Stimulated activated CD8-positive, alpha-beta memory T cell treated with anti-CD3 and anti-CD28 coated beads, Interleukin-12 subunit alpha, Interleukin-12 subunit beta, amount 100 ng/mL, for 1 hour (primary cell): ENCODE data around the gene HDAC10.
A peak's percentile ranks its signal among the peaks of the same experiment; 100 is the strongest.
"Not testable (repeated sequence)": the region's sequence is repeated elsewhere in the genome, so short reads cannot be mapped to it uniquely, and the experiment has no call there.

Experiments
- DNase-seq: peaks from one replicate; pipeline ENCODE4 v3.0.0-alpha.2; 2020; ENCODE audit warnings: low read depth

HDAC10 gene

DNA sequence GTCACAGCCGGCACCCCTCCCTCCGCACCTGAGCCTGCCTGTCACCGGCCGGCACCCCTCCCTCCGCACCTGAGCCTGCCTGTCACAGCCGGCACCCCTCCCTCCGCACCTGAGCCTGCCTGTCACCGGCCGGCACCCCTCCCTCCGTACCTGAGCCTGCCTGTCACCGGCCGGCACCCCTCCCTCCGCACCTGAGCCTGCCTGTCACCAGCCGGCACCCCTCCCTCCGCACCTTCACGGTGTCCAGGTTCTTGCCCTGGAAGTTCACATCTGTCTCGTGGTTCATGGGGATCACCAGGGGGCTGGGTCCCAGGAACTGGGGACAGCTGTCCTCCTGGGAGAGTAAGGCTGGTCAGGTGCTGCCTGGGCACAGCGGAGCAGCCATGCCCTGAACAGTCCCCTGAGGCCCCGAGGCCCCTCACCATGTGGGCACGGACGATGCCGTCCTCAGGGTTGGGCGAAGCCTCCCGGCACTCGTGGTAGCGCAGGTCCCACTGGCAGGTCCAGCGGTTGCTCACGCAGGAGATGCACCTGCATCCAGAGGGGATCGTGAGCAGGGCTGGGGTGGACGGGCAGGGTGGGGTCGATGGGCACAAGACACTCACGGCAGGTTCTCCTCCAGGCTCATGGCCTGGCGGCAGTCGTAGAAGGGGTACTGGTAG lies 34.6 kb upstream of the HDAC10 start:
- no peak for DNase-seq

DNA sequence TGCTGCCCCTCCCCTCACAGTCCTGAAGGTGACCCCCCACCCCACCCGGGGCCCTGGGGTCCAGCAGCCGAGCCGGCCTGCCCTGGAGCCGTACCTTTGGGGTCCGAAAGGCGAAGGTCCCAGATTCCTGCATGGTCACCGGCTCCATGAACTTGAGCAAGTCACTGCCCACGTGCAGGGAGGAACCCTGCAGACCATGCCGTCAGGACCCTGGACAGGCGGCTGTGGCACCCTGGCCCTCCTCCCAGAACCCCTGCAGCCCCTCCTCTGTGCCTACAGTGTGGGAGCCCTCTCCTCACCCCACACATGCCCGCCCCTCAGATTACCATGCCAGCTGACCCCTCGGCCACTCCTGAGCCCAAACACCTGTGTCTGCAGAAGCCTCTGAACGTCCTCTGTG lies 33.4 kb upstream of the HDAC10 start:
- DNase-seq, result no peak

DNA sequence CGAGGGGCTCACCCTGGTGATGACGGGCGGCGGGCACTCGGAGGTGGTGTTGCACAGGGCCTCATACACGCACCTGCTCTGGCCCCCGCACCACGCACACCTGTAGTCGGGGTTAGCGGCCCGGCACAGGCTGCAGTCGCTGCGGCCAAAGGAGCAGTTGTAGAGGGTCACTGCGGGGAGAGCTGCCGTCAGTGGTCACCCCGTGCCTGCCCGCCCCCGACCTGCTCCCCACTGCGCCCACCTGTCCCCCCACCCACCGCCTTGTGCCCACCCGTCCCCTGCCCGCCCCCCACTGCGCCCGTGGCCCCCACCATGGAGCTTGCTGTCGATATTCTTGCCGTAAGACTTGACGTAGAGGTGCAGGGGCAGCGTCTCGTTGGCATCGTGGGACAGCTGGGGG lies 32.8 kb upstream of the HDAC10 start:
- no peak for DNase-seq

DNA sequence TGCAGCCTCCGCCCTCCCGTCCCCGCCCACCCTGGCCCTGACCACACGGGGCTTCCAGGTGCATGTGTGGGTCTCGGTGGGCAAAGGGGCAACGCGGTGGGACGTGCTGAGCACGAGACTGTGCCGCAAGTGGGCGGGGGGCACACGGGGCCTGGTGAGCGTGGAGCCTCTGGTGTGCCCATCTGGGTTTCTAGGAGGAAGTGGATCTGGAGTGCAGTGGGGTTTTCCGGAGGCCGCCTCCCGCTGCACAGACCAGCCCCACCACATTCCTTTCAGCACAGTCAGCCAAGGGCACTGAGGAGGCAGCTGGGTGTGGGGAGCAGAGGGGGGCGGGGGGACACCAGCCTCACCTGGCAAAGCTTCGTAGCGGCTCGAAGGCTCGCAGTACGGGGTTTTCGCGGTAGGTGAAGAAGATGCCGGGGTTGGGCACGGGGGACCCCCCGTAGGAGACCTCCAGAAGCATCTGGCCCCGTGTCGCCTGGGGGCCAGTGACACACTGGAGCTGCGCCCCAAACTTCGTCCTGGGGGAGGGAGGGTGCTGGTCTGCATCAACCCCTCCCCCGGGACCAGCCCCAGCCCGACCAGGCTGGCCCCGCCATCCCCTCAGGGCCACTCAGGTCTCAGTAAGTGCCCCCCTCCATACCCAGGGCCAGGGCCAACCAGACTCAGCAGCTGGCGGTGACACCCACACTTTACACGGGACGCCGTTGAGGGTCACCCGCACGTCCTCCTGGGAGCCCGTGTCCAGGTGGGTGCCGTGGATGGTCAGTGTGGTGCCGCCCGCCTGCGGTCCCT lies 31.5 kb upstream of the HDAC10 start:
- no peak for DNase-seq

DNA sequence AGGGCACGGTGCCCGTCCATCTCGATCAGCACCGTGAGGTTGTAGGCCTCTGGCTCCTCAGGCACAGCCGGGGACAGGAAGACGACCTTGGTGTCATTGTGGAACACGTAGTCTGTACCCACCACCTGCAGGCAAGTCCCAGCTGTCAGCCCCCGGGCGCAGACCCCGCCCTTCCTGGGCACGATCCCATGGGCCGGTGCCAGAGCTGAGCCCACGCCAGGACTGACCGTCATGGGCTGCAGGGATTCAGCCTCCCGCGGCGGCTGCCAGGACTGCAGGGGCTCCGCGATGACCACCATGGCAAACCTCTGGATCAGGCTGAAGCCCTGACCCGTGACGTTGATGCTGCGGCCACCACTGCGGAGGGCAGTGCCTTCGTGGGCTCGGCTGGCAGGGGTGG lies 30.9 kb upstream of the HDAC10 start:
- no peak for DNase-seq

DNA sequence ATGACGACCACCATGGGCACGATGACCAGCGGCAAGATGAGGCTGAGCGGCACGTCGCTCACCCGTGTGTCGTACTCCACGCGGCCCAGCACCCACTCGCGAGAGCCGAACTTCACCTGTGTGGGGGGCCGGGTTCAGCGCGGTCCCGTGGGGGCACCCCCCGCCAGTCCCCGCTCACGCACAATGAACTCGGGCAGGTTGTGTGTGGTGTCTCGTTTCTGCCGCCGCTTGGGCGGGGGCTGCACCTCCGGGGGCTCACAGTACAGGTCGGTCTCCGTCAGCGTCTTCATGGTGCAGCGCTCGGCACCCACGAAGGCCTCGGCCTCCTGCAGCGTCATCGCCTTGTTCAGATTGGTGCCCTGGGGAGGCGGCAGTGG lies 30.3 kb upstream of the HDAC10 start:
- DNase-seq, result no peak

DNA sequence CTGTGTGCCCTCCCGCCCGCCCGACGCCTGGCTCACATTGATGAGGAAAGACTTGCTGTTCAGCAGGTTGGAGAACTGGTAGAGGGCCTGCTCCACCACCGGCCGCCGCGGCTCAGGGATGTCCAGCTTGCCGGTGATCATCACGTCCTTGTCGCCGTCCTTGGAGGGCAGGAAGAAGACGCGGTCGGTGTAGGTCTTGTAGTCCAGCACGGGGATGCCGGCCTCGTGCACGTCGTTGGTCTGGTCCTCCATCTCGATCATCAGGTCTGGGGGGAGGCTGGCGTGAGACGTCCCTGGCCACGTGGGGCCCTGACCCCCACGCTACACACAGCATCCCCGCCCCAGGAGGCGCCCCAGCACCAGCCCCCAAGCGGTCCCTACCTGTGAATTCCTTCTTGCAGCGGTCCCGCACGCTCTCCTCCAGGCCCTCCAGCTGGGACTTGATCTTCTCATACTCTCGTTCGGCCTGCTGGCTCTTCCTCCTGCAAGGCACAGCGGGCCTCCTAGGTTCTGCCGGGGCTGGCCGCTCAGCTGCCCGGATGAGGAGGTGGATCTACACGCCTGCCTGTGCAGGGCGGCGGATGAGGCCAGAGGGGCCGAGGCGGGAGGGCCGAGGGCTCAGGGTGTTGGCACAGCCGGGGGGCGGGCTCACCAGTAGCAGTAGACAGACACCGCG lies 29.8 kb upstream of the HDAC10 start:
- no peak for DNase-seq

DNA sequence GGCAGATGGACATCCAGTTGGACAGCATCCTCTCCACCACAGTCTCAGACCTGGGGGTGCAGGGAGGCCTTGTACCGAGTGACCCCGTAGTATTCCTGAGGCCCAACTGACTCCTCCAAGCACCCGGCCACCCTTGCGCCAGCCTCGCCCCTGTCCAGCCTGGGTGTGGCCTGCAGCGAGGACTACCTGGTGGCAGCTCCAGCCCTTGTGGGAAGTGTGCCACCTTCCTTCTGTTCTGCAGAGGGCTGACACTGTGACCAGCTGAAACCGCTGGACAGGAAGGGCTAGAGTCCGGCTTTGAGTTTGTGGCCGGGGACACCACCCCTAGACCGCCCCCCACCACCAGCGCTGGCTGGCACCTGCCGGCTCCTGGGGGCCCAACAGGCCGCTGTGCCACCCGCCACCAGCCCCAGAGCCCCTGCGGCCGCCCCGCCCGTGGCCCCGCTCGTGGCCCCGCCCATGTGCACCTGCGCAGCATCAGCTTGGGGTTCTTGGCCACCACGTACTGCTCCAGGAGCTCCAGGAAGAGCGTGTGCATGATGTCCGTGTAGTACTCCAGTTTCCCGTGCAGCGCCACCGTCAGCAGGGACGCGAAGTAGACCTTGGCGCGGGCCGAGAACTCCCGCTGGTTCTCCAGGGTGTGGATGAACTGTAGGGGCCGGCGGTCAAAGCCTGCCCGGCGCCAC lies 29.1 kb upstream of the HDAC10 start:
- DNase-seq, result no peak

DNA sequence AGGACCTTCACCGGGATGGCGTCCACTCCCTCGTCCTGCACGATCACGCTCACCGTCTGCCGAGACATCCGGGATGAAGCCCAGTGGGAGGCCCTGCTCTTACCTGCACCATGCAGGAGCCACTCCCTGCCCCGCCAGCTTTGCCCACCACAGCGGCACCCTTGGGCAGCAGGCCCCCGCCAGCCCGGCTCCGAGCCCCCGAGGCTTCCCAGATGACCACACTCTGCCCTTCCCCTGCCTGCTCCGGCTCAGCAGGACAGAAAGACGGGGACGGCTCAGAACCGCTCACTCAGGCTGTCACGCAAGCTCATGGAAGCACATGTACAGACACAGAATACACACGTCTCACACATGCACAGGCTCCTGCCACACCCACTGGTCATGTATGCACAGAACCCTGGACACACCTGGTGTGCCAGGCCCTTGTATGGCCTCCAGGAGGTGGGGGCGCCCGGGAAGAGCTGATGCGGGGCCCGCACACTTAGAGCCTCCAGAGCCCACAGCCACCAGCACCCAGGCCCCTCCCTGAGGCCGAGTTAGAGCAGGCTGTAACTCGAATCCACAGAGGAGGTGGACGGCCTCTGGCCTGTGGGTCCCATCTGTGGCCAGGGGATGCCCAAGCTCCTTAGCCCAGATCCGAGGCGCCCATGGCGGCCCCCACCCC lies 28.0 kb upstream of the HDAC10 start:
- DNase-seq, result no peak

DNA sequence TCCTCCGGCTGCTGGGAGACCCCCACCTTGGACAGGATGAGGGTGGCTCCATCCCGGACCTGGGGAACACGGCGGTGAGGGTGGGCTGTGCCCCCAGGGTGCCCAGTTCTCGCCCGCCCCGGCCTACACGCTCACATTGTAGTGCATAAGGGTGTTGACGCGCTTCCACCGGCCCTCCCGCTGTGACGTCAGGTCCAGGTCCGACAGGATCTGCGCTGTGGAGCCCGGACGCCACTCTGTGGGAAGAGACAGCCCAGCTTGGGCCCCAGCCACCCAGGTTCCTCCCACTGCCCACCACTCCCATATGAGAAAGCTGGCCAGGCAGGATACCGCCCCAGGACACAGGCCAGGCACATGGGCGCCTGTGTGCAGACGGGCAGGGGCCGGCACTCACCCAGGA lies 27.4 kb upstream of the HDAC10 start:
- no peak for DNase-seq

DNA sequence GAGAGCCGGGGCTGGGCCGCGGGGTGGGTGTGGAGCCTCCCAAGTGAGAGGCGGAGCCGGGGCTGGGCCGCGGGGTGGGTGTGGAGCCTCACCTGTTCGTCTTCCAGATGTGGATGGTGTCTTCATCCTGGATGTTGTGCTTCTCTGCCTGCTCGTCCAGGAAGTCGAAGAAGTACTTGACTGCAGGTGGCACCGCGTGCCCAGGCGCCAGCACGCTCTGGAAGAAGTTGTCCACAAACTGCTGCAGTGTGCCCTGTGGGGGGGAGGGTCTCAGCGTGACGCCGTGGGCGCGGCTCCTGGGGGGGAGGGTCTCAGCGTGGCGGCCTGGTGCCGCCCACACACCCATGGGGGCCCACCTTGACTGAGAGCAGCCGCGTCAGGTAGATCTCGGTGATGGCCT lies 26.7 kb upstream of the HDAC10 start:
- DNase-seq, result no peak

DNA sequence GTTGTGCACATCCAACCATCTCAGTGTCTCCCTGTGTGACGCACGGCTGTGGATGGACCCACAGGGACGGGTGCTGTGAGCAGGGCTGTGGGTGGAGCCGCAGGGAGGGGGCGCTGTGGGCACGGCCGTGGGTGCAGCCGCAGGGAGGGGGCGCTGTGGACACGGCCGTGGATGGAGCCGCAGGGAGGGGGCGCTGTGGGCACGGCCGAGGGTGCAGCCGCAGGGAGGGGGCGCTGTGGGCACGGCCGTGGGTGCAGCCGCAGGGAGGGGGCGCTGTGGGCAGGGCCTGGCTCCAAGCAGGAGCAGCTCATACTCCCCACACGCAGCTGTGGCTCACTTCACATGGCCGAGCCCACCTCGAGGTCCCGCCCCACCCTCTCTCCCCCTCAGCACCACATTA lies 25.1 kb upstream of the HDAC10 start:
- no peak for DNase-seq

DNA sequence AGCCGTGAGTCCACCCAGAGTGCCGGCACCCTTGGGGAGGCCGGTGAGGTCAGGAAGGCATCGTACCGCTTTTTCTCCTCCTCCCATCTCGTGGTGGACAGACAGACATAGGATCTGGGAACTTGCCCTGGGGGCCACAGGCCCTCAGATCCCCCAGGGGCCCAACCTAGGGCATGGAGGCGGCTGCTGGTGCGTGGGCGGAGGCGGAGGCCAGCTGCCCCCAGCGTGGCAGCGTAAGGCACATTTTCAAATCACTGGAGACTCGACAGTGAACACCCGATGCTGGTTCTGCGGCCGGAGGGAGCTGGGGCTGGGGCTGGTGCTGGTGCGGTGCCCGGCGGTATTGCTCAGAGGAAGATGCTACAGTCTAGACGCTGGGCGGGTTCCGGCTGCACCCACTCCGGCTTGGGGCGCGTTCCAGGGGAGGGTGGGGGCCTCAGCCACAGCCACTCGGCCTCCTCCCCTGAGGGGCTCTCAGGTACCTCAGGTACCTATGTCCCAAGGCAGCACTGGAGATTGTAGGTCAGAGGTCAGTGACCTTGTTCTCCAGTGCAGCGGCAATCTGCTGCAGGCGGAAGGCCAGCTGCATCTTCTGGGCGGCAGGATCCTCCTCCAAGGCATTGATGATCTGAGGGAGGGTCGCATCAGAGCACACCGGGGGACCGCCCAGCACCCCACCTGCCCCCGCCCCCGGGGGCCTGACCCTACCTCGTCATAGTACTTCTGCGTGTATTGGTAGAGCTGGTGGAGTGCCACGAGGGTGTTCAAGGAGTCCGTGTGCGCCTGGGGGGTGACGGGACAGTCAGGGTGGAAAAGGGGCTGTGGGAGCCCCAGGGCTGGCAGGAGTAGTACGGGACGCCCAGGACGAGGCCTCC lies 24.4 kb upstream of the HDAC10 start:
- no peak for DNase-seq

DNA sequence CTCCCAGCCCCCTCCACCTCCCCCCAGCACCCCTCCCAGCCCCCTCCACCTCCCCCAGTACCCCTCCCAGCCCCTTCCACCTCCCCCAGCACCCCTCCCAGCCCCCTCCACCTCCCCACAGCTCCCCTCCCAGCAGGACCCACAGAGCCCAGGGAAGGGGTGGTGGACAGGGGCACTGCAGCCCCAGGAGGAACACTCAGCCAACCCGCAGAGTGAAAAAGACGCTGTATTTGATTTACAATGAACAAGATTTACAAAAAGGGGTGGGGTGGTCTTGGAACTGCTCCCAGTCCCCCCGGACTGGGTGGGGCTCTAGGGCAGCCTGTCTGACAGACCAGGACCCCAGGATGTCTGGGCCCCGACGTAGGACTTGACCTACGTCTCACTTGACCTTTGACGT lies 23.7 kb upstream of the HDAC10 start:
- no peak for DNase-seq

DNA sequence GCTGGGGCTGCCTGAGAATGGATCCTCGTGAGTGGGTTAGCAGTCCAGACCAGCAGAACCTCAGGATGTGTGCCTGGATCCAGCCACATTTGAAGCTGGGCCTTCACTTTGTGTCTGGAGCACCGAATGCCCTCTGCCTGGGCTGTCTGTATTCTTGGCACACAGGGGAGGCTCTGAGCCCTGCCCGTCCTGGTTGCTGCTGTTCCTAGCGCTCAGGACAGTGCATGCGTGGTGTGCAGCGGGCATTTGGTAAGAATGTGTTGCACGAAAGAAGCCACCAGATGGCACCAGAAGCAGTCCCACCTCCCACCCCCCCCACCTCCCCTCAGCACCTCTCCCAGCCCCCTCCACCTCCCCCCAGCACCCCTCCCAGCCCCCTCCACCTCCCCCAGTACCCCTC lies 23.2 kb upstream of the HDAC10 start:
- no peak for DNase-seq

DNA sequence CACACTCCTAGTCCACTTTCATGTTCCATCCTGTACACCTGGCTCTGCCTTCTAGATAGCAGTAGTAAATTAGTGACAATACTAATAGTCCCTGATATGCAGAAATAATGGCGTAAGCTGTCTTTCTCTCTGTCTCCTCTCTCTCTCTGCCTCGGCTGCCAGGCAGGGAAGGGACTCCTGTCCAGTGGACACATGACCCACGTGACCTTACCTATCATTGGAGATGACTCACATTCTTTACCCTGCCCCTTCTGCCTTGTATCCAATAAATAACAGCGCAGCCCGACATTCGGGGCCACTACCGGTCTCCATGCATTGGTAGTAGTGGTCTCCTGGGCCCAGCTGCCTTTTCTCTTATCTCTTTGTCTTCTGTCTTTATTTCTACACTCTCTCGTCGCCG lies 22.7 kb upstream of the HDAC10 start:
- DNase-seq, result not testable (repeated sequence)

DNA sequence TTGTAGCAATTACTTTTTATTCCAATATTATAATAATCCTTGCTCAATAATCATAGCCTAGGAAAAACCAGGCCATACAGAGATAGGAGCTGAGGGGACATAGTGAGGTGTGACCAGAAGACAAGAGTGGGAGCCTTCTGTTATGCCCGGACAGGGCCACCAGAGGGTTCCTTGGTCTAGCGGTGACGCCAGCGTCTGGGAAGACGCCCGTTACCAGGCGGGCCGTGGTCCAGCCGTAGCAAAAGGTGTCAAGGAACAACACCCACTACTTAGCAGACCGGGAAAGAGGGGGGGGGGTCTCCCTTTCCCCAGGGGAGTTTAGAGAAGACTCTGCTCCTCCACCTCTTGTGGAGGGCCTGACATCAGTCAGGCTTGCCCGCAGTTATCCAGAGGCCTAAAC lies 22.3 kb upstream of the HDAC10 start:
- DNase-seq, result not testable (repeated sequence)

DNA sequence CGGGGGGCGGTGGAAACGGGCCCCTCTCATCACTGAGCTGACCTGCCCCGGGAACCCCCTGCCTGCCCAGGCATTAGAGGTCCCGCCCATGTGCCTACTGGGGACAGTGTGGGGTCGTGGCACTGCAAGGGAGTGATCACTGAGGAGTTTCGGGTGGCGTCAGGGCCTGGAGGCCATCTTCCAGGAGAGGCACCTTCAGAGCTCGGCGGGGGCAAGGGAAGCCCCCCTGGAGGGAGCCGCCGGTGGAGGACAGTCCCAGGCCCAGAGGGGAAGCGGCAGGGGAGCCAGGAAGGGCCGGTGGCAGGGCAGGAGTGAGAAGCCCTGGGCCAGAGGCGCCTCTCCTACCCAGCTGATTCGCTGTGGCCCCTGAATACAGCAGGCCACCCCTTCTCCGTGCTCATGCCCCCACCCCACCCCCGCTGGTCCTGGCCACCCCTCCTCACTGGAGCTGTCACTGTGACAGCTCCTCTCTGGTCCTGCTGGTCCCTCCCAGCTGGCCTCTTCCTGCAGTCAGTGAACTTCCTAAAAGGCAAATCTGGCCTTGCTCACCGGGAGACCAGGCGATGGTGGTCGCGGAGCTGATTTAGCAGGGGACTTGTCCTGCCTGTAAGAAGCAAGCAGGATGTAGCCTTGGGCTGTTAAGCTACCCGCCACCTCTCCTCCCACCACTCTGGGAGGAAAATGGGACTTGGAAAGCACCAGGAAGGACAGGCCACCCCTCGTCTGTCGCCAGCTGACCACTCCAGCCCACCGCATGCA lies 21.2 kb upstream of the HDAC10 start:
- DNase-seq, result no peak

DNA sequence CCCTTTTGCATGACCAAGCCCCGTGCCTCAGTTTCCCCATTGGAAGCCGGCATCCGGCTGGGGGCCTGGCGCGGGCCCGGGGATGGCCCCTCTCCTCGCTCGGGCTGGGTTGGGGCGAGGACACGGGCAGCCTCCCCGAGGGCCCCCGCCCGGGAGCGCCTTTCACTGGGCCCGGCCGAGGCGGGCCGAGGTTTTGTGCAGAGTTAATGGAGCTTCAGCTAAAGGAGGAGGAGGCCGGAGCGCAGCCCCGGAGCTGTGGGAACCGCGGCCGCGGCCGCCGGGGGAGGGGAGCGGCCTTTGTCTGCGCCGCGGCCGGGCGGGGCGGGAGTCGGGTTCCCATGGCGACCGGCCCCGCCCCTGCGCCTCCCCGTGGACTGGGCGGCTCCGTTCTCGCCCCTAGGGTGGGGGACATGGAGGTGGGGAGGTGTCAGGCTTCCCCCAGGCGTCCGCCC lies 20.5 kb upstream of the HDAC10 start:
- peak; percentile 12 for DNase-seq

DNA sequence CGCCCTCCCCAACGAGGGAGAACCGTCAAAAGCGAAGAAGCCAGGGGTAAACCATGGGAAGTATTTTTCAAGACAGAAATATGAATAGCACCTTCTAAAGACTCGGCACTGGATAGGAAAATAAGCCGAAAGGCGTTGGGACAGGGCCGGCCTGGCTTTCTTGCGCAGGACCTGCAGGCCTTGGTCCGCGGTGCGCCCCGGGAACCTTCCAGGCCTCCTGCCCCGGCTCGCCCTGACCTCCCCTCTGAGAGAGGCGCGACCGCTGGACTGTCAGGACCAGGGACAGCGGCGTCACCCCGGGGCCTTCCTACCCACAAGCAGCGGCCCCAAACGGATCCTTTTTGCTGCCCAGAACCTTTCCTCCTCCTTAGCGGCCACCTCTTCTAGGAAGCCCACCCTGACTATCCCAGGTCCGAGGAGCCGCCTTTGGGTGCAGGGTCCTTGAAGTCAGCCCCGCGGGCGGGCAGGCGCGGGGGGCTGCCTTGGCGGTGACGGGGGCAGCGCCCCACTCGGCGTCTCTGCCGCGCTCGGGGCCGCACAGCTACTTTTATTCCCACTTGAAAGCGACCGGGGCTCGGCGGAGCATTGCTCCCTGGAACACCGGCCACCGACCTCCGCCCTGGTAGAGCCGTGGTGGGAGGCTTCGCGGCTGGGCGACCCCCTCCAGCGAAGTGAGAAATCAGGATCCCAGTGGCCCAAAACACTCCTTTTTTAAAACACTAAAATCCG lies 19.8 kb upstream of the HDAC10 start:
- peak; percentile 35 for DNase-seq
